OCI-LY1 (cell line): Measurements from ENCODE around the gene C16orf89.
"Not testable (repeated sequence)": the region's sequence is repeated elsewhere in the genome, so short reads cannot be mapped to it uniquely, and the experiment has no call there.

Experiments used
- EZH2 ChIP-seq: fragments of 200-600 bp; sonication (generic), shearing (Covaris generic); IDR thresholded peaks from 2 replicates; pipeline ENCODE4 v1.8.0; 2017; ENCODE audit warnings: borderline replicate concordance, mixed run types, mild to moderate bottlenecking, antibody characterized with exemption, low read length, moderate library complexity, mixed read lengths
- TF ChIP-seq, protein P1 (sequence below): fragments of 200-600 bp; sonication (generic), shearing (Covaris generic); IDR thresholded peaks from 2 replicates; pipeline ENCODE4 v1.5.1; 2017; ENCODE audit warnings: mild to moderate bottlenecking, antibody characterized with exemption, low read length, moderate library complexity, mixed read lengths

DNA sequence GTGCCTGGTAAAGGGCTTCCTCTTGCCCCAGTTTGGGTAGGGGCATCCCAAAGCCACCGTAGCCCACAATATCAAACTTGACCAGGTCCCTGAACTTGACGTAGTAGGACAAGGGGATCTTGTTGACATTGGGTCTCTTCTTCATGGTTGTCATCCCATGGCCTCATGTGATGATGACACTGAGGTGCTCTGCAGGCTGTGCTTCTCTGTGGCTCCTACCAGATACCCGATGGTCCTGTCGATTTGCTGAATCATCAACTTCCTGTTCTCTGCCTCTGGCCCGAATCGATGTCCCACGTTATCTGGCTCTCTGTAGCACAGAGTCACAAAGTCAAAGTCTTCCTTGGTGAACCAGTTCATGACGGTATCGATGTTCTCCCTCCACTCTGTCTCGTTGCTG, 45.2 kb upstream of the C16orf89 start:
- TF ChIP-seq, protein P1, sequence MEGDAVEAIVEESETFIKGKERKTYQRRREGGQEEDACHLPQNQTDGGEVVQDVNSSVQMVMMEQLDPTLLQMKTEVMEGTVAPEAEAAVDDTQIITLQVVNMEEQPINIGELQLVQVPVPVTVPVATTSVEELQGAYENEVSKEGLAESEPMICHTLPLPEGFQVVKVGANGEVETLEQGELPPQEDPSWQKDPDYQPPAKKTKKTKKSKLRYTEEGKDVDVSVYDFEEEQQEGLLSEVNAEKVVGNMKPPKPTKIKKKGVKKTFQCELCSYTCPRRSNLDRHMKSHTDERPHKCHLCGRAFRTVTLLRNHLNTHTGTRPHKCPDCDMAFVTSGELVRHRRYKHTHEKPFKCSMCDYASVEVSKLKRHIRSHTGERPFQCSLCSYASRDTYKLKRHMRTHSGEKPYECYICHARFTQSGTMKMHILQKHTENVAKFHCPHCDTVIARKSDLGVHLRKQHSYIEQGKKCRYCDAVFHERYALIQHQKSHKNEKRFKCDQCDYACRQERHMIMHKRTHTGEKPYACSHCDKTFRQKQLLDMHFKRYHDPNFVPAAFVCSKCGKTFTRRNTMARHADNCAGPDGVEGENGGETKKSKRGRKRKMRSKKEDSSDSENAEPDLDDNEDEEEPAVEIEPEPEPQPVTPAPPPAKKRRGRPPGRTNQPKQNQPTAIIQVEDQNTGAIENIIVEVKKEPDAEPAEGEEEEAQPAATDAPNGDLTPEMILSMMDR, result not testable (repeated sequence)
- TF ChIP-seq EZH2, result not testable (repeated sequence)
